NOMO-1 treated with dmso at 0.1 percent for 144 hours (cell line): ENCODE measurements around the gene PLEKHG4B.
A peak's percentile ranks its signal among the peaks of the same experiment; 100 is the strongest.
"Not testable (repeated sequence)": the region's sequence is repeated elsewhere in the genome, so short reads cannot be mapped to it uniquely, and the experiment has no call there.

ENCODE experiments used
- DNase-seq: peaks from one replicate; lab custom pipeline; 2025; ENCODE audit not compliant: unreplicated experiment; lab: John Stamatoyannopoulos, UW

The PLEKHG4B gene

DNA sequence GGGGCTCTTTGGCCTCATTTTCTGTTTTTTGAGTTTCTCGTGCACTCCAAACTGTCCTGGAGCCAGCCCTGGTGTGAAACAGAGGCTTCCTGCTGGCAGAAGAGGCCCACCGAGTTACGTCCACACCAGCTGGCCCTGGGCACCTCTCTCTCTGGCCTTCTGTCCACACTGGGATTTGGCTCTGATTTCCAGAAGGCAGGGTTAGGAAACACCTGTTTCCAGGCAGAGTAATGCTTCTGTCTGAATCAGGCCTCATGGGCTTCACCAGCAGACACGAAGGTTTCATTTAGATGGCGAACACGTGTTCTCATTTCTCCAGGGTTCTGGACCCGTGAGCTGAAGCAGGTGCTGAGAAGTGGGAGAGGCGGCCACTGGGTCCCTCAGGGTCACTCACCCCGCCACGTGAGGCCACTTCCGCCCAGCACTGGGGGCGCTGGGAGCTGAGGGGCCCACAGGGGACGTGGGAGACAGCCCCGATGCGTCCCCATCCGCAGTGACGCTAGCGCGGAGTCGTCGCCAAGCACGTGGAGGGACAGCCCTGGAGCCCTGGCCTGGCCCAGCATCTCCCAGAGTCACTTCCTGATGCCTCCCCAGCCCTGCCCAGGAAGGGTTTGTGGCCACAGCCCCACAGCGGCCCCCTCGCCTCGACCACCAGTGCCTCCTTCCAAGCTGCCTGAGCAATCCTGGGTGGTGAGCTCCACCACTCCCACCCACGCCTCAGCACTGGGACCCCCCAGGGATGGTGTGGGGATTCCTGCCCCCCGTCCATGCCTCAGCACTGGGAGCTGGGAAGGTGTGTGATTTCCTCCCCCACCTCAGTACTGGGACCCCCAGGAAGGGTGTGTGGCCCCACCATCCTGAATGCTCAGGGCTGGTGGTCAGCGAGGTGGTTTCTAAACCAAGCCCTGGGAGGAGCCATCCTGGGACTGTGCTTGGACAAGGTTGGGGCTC is 94.4 kb downstream of the PLEKHG4B start:
- DNase-seq = no peak

DNA sequence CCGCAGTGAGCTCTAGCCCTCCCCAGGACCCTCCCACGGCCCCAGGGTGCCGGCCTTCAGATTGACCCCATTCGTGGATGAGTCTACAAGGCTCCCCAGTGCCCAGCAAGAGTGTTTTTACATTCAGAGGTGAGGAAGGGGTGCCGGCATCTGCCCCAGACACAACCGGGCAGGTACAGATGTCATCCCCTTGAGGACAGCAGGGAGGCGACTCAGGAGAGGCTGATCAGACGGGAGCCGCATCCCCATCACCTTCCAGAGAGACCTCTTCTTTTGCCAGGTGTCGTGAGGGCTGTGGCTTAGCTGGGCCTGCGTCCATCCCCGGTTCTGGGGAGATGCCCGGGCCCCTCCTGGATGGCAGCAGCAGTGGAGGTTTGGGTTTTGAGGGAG is 95.1 kb downstream of the PLEKHG4B start:
- no peak for DNase-seq

DNA sequence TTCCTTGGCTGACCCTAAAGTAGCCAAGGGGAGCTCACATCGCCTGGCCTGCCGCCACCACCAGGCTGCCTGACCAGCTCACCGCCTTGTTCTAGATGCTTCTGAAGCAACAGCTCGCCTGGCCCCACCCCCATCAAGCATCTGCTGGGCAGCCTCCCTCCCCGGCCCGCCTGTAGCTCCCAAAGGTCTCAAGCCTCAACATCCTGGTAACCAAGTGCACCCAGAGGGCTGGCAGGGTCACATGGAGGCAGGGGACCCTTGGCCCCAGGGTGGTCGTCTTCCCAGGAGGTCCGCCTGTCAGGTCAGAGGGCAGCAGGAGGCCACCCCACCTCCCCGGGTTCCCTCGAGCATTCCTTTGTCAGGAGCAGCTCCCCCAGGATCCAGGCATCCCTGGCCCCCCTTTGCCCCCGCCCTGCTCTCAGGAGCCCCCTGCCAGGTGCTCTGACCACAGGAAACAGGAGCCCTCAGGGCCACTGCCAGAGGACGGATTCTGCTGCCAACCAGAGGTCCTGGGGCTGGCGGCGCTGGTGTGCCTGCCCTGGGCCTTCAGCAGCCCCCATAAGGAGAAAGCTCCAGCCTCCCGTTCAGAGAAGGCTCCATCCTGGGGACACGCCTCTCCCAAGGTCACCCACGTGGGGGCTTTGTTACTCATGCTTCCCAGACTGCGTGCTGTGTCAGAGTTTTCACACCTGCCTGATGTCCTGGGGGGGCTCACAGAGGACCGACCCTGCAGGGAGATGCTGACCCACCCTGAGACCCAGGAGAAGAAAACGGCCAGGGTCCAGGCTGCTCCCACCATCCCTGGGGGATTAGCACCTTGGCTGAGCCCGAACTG is 95.9 kb downstream of the PLEKHG4B start:
- DNase-seq = no peak

DNA sequence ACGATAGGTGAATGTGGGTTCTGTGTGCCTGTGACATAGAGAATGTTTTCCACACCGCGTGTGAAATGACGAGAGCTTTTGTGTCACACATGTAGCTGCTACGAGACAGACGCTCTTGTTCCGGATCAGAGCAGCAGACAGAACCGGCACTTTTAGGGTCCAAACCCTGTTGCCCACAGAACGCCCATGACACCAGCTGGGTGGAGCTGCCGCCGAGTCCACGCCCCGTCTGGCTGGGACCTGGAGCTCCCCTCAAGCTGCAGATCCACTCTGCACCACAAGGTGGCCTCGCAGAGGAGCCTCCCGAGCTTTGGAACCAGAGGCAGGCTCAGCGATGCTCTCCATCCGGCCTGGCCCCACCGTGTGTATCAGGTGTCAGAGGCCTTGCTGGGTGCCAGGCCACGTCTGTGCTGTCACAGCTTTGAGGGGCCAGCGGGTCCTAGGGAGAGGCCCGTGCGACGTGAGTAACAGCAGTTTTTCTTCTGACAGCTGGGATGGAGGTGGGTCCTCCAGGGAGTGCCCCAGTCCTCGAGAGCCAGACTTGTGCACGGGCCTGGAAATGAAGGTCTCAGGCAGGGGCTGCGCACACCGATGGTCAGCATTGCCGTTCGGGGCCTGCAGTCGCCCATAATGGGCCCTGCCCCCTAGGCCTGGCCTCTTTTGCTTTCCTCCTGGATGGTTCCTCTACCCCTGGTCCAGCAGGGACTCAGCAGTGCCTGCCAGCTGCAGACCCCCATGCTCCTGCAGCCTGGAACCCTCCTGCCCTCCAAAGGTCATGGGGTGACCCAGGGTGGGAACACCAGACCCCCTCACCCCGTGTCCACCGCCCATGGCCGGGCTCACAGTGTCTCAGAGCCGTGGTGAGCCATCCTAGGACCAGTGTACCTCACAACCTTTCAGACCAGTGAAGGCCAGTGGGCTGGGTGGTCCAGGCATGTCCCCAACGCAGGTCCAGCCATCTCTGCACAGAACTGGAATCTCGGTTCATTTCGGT is 96.8 kb downstream of the PLEKHG4B start:
- DNase-seq = peak; percentile 84

DNA sequence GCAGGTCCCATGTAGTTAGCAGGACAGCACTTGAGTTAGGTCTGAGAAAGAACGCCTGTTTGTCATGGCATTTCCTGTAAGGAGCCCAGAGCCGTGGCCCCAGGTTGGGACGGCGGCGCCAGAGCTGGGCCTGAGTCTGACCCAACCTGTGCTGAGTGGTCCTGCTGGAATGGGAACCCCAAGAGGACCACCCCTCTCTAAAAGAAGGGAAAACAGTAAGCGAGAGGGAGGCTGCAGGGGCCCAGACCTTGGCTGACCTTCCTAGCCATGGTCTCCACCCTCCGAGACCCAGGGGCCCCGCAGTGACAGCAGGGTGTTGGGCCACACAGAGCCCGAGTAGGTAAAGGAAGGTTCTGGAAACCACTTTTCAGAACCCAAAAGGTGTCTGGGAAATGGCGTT is 97.5 kb downstream of the PLEKHG4B start:
- DNase-seq = no peak

DNA sequence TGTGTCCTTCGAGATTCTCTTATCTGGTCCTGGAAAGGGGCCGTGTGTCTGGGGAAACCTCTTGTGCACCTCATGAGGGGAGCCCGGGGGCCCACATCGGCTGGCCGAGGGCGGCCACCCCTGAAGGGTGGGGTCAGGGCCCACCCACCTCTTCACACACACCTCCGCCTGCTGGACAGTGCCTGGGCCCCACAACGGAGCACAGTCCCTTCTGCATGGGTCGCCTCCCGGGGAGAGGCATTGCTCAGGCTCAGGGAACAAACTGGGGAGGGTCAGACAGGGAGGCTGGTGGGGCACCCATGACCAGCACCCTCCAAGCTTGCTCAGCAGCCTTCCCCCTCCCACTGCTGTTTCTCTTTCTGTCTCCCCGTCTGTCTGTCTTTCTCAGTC is 98.0 kb downstream of the PLEKHG4B start:
- DNase-seq = no peak

DNA sequence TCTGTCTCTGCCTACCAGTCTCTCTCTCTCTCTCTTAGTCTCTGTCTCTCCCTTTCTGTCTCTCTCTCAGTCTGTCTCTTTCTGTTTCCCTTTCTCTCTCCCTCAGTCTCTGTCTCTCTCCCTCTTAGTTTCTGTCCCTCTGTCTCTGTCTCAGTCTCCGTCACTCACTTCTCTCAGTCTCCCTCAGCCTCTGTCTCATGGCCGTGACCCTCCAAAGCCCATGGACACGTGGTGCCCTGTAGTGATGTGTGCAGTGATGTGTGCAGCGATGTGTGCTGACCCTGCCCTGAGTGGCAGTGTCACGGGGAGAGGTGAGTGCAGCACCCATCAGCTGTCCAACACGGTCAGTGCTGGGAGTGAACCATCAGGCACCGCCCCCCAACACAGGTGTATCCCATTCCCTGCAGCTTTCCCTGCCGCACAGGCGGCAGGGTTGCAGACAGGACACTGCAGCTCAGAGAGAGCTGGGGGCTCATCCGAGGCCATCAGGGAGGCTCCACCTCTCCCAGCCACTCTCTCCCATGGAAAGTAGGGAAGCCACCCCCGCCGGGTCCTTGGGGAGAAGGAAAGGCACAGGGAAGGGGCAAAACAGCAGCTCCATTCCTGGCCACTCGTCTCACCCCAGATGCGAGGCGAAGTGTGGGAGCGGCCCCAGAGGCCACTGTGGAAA is 98.5 kb downstream of the PLEKHG4B start:
- no peak for DNase-seq

DNA sequence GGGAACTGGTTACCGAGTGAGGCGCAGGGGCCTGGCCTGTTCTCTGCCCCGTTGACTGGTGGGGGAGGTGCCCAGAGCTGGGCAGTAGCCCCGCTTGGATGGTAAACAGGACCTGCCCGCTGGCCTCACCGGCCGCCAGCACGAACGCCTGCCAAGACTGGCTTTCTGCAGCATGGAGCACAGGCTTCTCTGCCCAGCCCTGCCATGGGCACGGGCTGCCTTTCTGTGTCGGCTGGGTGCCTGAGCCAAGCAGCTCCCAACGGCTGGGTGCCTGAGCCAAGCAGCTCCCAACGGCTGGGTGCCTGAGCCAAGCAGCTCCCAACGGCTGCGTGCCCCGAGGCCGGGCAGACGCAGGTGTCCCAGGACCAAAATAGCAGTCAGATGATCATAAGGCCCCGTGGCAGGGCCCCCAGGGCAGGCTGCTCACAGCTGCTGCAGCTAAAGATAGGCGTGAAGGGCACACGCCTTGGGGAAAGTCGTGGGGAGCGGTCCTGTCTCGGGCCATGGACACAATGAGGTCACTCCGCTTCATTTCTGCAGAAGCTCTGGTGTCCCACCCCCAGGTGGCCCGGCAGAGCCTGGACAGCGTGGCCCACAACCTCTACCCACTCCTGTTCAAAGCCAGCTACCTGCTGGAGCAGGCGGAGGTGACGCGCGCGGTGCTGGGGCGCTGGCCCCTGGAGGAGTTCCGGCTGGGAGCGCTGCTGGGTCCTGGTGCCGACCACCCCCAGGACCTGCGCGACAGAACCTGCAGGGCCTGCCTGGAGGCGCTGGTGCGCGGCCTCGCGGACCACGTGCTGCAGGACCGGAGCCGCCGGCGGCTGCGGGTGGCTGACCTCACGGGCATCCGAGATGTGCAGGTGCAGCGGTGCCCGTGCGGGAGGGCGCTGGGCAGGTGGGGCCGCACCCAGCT is 99.3 kb downstream of the PLEKHG4B start, which contains the start of gene LRRC14B:
Gene LRRC14B, plus strand, starts transcription at position 460 of the 913 bp plus-strand sequence. Its CDS starts 44 bp downstream, at position 504.
- DNase-seq = no peak

DNA sequence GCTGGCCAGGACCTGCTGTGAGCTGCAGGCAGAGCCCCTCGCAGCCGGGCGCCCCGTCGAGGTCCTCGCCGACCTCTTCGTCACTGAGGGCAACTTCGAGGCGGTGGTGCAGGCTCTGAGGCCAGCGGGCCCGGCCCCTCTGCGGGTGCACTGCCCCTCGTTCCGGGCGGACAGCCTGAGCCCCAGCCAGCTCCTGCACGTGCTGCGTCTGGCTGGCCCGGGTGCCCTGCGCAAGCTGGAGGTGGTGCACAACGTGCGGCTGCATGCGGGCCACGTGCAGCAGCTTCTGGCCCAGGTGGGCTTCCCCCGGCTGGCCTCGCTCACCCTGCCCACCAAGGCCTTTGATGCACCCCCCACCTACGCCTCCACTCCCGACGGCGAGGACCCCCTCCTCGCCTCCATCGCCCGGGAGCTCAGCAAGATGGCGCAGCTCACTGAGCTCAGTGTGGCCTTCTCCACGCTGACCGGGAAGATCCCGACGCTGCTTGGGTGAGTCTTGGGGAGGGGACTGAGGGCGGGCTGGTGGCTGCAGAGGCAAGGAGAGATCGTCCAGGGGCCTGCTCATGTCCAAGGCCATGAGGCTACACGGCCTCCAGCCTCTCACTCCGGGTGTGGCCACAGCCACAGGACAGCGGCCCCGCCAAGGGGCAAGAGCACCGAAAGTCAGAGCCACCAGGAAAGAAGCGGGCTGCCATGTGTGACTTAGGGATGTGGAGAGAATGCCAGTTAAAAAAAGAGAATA is 100.2 kb downstream of the PLEKHG4B start:
- no peak for DNase-seq

DNA sequence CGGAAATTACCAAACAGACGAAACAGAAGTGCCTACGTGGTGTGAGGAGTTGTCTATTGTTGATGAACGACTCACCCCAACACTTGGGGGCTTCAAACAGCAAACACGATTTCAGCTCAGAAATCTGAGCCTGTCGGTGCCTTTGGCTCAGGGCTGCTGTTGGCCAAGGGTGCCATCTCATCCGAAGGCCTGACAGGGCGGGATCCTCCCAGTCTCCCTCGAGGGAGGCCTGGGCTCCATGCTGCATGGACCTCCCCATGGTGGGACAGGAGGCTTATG is 100.7 kb downstream of the PLEKHG4B start:
- DNase-seq = no peak

DNA sequence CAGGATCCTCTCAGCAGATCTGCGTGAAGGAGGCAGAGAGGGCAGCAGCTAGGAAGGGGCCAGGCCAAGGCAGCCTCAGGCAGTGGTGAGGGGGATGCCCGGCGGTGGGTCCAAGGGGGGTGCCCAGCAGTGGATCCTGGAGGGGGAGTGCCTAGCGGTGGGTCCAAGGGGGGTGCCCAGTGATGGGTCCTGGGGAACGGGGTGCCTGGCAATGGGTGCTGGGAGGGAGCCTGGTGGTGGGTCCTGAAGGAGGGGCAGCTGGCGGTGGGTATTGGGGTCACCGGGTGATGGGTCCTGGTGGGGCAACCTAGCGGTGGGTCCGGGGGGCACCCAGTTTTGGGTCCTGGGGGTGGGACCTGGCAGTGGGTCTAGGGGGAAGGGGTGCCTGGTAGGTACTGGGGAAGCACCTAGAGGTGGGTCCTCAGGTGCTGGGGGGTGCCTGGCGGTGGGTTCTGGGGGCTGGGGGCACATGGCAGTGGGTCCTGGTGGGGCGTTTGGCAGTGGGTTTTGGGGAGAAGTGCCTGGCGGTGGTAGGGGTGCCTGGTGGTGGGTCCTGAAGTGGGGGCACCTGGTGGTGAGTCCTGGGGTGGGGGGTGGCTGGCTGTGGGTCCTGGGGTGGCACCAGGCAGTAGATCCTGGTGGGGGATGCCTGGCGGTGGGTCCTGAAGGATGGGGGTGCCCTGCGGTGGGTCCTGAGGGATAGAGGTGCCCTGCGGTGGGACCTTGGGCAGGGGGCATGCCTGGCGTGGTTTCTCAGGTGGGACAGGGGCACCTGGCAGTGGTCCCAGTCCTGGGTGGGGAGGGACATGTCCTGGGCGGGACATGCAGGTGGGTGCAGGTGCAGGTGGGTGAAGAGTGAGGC is 101.2 kb downstream of the PLEKHG4B start:
- no peak for DNase-seq

DNA sequence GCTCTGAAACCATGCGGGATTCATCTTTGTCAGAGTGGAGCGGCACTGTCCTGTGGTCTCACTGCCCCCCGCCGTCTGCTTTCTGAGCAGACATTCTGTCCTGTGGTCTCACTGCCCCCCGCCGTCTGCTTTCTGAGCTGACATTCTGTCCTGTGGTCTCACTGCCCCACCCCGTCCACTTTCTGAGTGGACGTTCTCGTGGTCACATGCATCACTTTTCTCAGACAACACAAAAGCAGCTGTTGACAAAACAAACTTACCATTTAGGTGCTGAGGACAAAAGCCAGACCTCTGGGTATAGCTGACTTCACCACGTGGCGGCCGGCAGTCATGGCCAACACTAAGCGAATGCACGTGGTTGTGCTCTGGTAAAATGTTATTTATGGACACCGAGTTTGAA is 102.1 kb downstream of the PLEKHG4B start:
- DNase-seq = no peak

DNA sequence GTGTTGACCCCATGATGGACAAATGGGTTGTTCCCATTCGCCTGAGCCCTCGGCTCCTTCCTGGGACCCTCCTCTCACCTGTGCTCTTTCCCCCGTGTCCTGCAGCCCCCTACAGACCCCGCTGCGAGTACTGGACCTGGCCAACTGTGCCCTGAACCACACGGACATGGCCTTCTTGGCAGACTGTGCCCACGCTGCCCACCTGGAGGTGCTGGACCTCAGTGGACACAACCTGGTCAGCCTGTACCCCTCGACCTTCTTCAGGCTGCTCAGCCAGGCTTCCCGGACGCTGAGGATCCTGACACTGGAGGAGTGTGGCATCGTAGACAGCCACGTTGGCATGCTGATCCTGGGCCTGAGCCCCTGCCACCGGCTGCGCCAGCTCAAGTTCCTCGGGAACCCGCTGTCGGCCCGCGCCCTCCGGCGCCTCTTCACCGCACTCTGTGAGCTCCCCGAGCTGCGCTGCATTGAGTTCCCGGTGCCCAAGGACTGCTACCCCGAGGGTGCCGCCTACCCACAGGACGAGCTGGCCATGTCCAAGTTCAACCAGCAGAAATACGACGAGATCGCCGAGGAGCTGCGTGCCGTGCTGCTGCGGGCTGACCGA is 102.7 kb downstream of the PLEKHG4B start:
- no peak for DNase-seq

DNA sequence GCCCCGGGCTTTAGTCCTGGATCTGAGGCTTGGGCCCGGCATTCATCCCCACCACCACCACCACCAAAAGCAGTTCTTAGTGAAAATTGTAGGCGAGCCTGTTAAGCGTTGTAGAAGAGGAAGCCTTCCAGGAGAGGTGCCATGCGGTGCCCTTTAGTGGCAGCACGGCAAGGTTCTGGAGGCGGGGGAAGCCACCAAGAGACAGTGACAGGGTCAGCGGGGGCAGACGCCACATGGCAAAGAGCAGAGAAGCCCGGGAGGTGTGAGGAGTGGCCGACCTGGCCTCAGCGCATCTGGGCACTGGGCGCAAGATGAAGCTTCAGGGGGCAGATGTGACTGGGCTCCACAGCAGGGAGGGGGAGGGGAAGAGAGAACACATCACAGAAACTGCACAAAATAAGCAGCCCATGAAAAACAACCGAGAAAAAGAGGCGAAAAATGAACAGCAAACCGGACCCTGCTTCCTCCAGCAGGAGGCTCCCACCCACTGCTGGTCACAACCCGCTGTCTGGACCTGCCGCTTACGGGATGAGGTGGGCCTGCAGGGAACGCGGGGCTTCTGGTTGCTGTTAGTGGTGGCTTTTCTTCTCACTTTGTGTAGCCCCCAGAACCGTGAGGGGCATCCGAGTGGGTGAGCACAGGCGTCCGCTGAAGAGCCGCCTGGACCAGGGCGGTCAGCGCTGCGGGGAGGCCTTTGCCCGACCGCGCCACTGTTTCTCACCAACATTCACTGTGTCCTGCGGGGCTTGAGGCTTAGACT is 103.6 kb downstream of the PLEKHG4B start:
- no peak for DNase-seq

DNA sequence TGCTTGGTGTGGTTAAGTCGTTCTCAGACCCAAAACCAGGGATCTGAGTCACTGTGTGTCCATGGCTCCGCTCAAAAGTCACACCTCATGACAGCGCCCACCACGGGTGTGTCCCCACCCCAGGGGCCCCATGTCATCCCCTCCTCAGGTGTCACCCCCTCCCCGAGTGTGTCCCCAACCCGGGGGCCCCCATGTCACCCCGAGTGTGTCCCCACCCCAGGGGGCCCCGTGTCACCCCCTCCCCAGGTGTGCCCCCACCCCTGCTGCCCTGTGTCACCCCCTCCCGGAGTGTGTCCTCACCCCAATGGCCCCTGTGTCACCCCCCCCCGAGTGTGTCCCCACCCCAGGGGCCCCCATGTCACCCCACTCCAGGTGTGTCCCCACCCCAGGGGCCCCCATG is 104.4 kb downstream of the PLEKHG4B start:
- DNase-seq = no peak

DNA sequence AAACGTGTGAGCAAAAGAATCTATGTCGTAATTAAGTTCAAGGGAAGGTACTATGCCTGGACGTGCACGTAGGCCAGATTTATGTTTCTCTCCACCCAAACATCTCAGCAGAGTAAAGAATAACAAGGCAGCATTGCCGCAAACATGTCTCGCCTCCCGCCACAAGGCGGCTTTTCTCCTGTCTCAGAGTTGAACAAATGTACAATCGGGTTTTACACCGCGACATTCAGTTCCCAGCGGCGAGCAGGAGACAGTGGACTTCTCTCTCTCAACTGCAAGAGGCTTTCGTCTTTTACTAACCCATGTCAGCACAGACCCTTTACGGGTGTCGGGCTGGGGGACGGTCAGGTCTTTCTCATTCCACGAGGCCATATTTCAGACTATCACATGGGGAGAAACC is 105.1 kb downstream of the PLEKHG4B start:
- not testable (repeated sequence) for DNase-seq
